Activated T-helper 1 cell treated with anti-CD3 and anti-CD28 coated beads, Interleukin-12 subunit alpha, Interleukin-12 subunit beta, Interleukin-2, Interleukin-4 antibody, amounts not matched to agents 30 ng/mL and 10 ng/mL and 1 ng/mL, durations not matched to agents 14 hours and 24 hours and 36 hours (primary cell): ENCODE measurements around the gene MBL2. TPM values are rescaled to one million over a fixed set of nuclear protein-coding genes. Genes with fewer than 3 reads are reported as not detected.

ENCODE experiments used
- DNase-seq: peaks from one replicate; pipeline ENCODE4 v3.0.0; 2021; ENCODE audit warnings: low spot score
- H3K27ac Mint-ChIP-seq: one replicate; pipeline ENCODE4 v1.8.0; 2021; ENCODE audit warnings: mild to moderate bottlenecking, mixed read lengths
- H3K27me3 Mint-ChIP-seq: one replicate; pipeline ENCODE4 v1.8.0; 2022; ENCODE audit warnings: mild to moderate bottlenecking, moderate library complexity, mixed read lengths; ENCODE audit not compliant: insufficient read depth
- H3K36me3 Mint-ChIP-seq: one replicate; pipeline ENCODE4 v1.8.0; 2021; ENCODE audit warnings: low read depth, mixed read lengths
- H3K4me1 Mint-ChIP-seq: one replicate; pipeline ENCODE4 v1.8.0; 2021; ENCODE audit warnings: low read depth, mixed read lengths
- H3K4me3 Mint-ChIP-seq: one replicate; pipeline ENCODE4 v1.8.0; 2021; ENCODE audit warnings: mild to moderate bottlenecking, moderate library complexity, mixed read lengths
- H3K9me3 Mint-ChIP-seq: one replicate; pipeline ENCODE4 v1.8.0; 2021; ENCODE audit warnings: mixed read lengths
- intact Hi-C: fragments of 100-400 bp; cut with micrococcal nuclease; formaldehyde crosslinking; loops from one replicate; pipeline ENCODE4 v1.15.1; 2024
- total RNA-seq: library from RNA; stranded (reverse); gene quantifications from 2 replicates; pipeline ENCODE4 v1.2.3, GENCODE V29; 2022

The MBL2 gene
- total RNA-seq, 1 donor from 2014 or later = not detected

GRCh38 chr10:52780391-52781155 is 8.0 kb upstream of the MBL2 start:
- DNase-seq = no peak
- Mint-ChIP-seq H3K27ac (no peak overlapping the region), H3K4me3 (no peak overlapping the region), H3K4me1 (no peaks in the 10 kb centered on the region), H3K9me3 (no peaks in the 10 kb centered on the region), H3K36me3 (no peaks in the 10 kb centered on the region), H3K27me3 (no peaks in the 10 kb centered on the region)
- intact Hi-C loops = loop anchor here (1.0 kb wide), 2 partner anchors 39 to 136 kb away; no protein-coding TSS in a partner anchor

GRCh38 chr10:52779541-52780390 is 7.2 kb upstream of the MBL2 start:
- Mint-ChIP-seq H3K9me3 (no peaks in the 10 kb centered on the region), H3K4me3 (no peak overlapping the region), H3K27me3 (no peaks in the 10 kb centered on the region), H3K4me1 (no peaks in the 10 kb centered on the region), H3K36me3 (no peaks in the 10 kb centered on the region), H3K27ac (no peak overlapping the region)
- peak; percentile 11 for DNase-seq
- intact Hi-C loops = loop anchor here (1.0 kb wide), 2 partner anchors 38 to 135 kb away; no protein-coding TSS in a partner anchor

- no peaks in the 10 kb centered on the region for H3K36me3 Mint-ChIP-seq
- no peaks in the 10 kb centered on the region for H3K9me3 Mint-ChIP-seq
- intact Hi-C loops = no loop called here
- no peaks in the 10 kb centered on the region for H3K27me3 Mint-ChIP-seq
- H3K4me1 Mint-ChIP-seq = no peaks in the 10 kb centered on the region
- H3K27ac Mint-ChIP-seq = no peak overlapping the region
- no peak for DNase-seq
- no peak overlapping the region for H3K4me3 Mint-ChIP-seq
Observed at GRCh38 chr10:52778511-52779392, 6.2 kb upstream of the MBL2 start.

GRCh38 chr10:52777414-52777813 is 4.8 kb upstream of the MBL2 start:
- DNase-seq = no peak
- Mint-ChIP-seq H3K27me3 (no peaks in the 10 kb centered on the region), H3K9me3 (no peaks in the 10 kb centered on the region), H3K36me3 (no peaks in the 10 kb centered on the region), H3K4me1 (no peaks in the 10 kb centered on the region), H3K4me3 (no peak overlapping the region), H3K27ac (no peak overlapping the region)
- intact Hi-C loops = no loop called here

GRCh38 chr10:52776471-52776903 is 3.9 kb upstream of the MBL2 start:
- no peaks in the 10 kb centered on the region for H3K9me3 Mint-ChIP-seq
- no peak overlapping the region for H3K4me3 Mint-ChIP-seq
- no peak for DNase-seq
- no peaks in the 10 kb centered on the region for H3K27me3 Mint-ChIP-seq
- intact Hi-C loops = no loop called here
- no peaks in the 10 kb centered on the region for H3K4me1 Mint-ChIP-seq
- H3K27ac Mint-ChIP-seq = no peak overlapping the region
- no peaks in the 10 kb centered on the region for H3K36me3 Mint-ChIP-seq

- H3K4me1 Mint-ChIP-seq = no peaks in the 10 kb centered on the region
- no peaks in the 10 kb centered on the region for H3K36me3 Mint-ChIP-seq
- intact Hi-C loops = no loop called here
- no peak for DNase-seq
- no peak overlapping the region for H3K4me3 Mint-ChIP-seq
- H3K27me3 Mint-ChIP-seq = no peaks in the 10 kb centered on the region
- H3K27ac Mint-ChIP-seq = no peak overlapping the region
- H3K9me3 Mint-ChIP-seq = no peaks in the 10 kb centered on the region
Observed at GRCh38 chr10:52775132-52775647, 2.6 kb upstream of the MBL2 start.

- intact Hi-C loops = no loop called here
- no peaks in the 10 kb centered on the region for H3K9me3 Mint-ChIP-seq
- H3K4me1 Mint-ChIP-seq = no peaks in the 10 kb centered on the region
- no peak overlapping the region for H3K4me3 Mint-ChIP-seq
- H3K27me3 Mint-ChIP-seq = no peaks in the 10 kb centered on the region
- H3K27ac Mint-ChIP-seq = no peak overlapping the region
- no peak for DNase-seq
- no peaks in the 10 kb centered on the region for H3K36me3 Mint-ChIP-seq
Observed at GRCh38 chr10:52774600-52775106, 2.1 kb upstream of the MBL2 start.

- DNase-seq = no peak
- H3K9me3 Mint-ChIP-seq = no peaks in the 10 kb centered on the region
- no peaks in the 10 kb centered on the region for H3K4me1 Mint-ChIP-seq
- H3K27me3 Mint-ChIP-seq = no peaks in the 10 kb centered on the region
- no peak overlapping the region for H3K4me3 Mint-ChIP-seq
- no peaks in the 10 kb centered on the region for H3K36me3 Mint-ChIP-seq
- intact Hi-C loops = no loop called here
- H3K27ac Mint-ChIP-seq = no peak overlapping the region
Observed at GRCh38 chr10:52774182-52774581, 1.6 kb upstream of the MBL2 start.

- DNase-seq = no peak
- H3K9me3 Mint-ChIP-seq = no peaks in the 10 kb centered on the region
- no peak overlapping the region for H3K27ac Mint-ChIP-seq
- H3K36me3 Mint-ChIP-seq = no peaks in the 10 kb centered on the region
- H3K27me3 Mint-ChIP-seq = no peaks in the 10 kb centered on the region
- no peak overlapping the region for H3K4me3 Mint-ChIP-seq
- intact Hi-C loops = no loop called here
- no peaks in the 10 kb centered on the region for H3K4me1 Mint-ChIP-seq
Observed at GRCh38 chr10:52771534-52772445, 794 bp downstream of the MBL2 start.

- Mint-ChIP-seq H3K4me1 (no peaks in the 10 kb centered on the region), H3K27me3 (no peaks in the 10 kb centered on the region), H3K27ac (no peak overlapping the region), H3K9me3 (no peaks in the 10 kb centered on the region), H3K4me3 (no peak overlapping the region), H3K36me3 (no peaks in the 10 kb centered on the region)
- no peak for DNase-seq
- intact Hi-C loops = no loop called here
Observed at GRCh38 chr10:52770904-52771303, 1.7 kb downstream of the MBL2 start.

- no peak overlapping the region for H3K4me3 Mint-ChIP-seq
- H3K36me3 Mint-ChIP-seq = no peaks in the 10 kb centered on the region
- intact Hi-C loops = no loop called here
- no peaks in the 10 kb centered on the region for H3K4me1 Mint-ChIP-seq
- no peak for DNase-seq
- H3K9me3 Mint-ChIP-seq = no peaks in the 10 kb centered on the region
- no peak overlapping the region for H3K27ac Mint-ChIP-seq
- H3K27me3 Mint-ChIP-seq = no peaks in the 10 kb centered on the region
Observed at GRCh38 chr10:52769966-52770365, 2.6 kb downstream of the MBL2 start.
